HG02642 (cell line): ENCODE results near the gene CCR9.

Experiments
- ATAC-seq: cut with Tn5 transposase; IDR thresholded peaks from one replicate; pipeline ENCODE4 v1.9.1; 2021; ENCODE audit warnings: mild to moderate bottlenecking; ENCODE audit not compliant: unreplicated experiment, poor library complexity

CCR9 gene

DNA sequence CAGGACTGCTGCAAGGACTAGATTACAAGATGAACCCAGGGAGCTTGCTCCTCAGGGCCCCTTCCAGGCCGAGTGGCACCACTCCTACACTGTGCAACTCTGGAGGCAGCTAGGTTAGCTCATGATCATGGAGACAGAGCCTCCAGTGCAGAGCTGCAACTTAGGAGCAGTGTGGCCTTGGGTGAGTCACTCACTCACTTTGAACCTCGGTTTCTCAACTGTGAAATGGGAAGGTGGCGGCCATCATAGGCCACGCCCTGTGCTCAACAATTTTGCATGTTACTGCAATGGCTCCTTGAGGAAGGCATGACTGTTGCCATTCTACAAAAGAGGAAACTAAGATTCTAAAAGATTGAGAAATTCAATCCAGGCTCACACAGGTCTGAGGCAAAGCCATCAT is 45.8 kb downstream of the CCR9 start:
- no peak for ATAC-seq

- no peak for ATAC-seq
These were observed 47.2 kb downstream of the CCR9 start for GRCh38 chr3:45933591-45933990.

DNA sequence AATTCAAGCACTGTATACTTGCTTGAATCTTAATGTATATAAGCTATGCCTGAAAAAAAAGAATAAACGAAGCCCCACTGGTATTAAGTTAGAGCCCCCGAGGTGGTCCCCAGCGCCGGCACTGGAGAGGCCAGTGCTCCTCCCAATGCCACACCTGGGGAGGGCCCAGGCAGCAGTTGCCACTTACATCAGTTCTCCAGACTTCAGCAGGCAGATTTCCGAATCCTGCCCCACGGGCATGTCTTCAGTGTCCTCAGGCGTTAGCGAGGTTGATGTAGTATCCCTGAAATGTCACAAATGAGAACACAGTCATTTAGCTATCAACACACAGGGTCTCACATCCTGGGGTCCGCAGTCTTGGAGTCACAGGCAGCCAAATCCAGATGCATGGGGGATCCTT is 49.9 kb downstream of the CCR9 start:
- ATAC-seq = no peak

DNA sequence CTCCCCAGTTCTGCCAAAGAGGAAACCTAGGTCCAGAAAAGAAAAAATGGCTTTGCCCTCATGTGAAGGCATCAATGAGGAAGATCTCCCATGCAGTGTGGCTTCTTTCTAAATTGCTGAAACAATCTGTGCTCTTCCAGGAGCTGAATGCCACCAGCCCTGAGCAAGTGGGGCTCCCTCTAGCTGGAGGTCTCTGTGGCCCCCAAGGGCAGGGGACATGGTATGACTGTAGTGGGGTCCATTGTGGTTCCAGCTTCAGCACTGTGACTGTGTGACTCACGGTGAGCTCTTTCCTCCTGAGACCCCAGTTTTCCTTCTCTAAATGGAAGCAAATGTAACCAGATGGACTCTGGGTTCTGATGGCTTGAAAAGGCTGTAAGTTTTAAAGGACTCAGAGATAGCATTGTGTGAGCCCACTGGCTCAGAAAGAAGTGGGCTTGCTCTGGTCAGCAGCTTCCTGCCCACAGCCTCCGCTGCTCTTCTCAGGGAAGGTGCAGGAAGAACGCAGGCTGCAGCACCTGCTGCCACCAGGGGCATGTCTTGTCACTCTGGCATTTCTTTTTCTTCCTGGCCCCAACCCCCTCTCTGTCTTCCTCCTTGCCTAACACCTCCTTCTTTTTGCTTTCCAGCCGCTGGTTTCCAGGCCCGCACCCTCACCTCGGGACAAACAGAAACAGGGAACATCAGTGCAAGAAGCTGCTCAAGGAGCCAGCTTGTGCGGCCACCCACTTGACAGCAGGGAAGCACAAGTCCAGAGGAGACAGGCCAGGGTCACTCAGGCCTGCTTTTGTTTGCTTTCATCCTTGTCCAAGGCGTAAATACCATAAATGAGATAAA is 51.1 kb downstream of the CCR9 start:
- ATAC-seq = no peak

GRCh38 chr3:45938043-45938435 is 51.7 kb downstream of the CCR9 start:
- ATAC-seq = no peak

- ATAC-seq = peak; percentile 55
These were observed 52.5 kb downstream of the CCR9 start for GRCh38 chr3:45938864-45939263.

GRCh38 chr3:45939341-45939771 is 53.0 kb downstream of the CCR9 start:
- no peak for ATAC-seq

GRCh38 chr3:45940004-45940780 is 53.8 kb downstream of the CCR9 start:
- no peak for ATAC-seq

GRCh38 chr3:45940781-45941365 is 54.5 kb downstream of the CCR9 start:
- no peak for ATAC-seq

- ATAC-seq = no peak
These were observed 55.9 kb downstream of the CCR9 start for GRCh38 chr3:45942051-45942825.

- ATAC-seq = no peak
These were observed 57.0 kb downstream of the CCR9 start, which contains the start of gene CXCR6 for GRCh38 chr3:45943207-45943846. Gene CXCR6 (plus strand): TSS chr3:45943464. CDS start chr3:45946482, 3,018 bp downstream.

DNA sequence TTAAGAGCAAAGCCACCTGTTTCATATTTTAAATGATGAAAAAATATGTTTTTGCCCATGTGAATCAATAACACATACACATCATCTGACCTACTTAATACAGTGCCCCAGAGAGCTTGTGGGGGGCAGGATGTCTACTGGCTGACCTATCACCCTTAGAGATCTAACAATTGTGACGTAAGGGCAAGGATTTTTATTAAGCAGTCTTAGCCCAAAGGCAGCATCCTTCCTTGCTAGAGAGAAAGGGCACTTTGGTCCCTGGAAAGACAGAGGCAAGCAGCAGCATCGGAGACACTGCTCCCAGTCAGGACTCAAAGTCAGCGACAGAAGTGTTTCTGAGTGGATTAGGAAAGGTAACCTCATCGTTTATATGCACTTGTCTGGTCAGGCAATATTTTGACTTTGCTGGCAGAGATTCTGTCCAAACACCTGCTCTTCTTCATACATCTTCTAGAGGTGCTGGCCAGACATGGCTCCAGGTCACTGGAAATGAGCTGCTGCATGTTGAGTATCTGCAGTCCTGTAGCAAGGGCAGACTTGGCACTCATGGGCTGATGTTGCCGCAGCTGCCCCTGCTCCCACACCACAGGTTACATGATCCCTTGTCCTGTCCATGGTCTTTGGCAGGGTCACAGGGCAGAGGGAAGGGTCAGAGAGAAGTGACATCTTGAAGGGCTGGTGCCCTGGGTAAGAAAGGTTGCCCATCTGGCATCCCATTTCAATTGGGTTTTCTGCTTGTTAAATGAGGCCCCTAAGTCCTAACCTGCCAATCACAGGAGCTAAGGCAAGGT is 58.7 kb downstream of the CCR9 start:
- no peak for ATAC-seq

DNA sequence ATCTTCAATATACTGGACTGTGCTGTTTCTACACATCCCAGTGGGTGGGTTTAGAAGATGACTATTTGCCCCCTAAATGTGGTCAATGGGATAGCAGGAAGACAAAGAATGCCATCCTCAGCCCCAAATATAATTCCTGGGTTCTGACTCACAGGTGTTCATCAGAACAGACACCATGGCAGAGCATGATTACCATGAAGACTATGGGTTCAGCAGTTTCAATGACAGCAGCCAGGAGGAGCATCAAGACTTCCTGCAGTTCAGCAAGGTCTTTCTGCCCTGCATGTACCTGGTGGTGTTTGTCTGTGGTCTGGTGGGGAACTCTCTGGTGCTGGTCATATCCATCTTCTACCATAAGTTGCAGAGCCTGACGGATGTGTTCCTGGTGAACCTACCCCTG is 60.0 kb downstream of the CCR9 start:
- no peak for ATAC-seq

GRCh38 chr3:45946875-45947274 is 60.5 kb downstream of the CCR9 start:
- no peak for ATAC-seq

GRCh38 chr3:45947361-45947760 is 61.0 kb downstream of the CCR9 start:
- no peak for ATAC-seq

DNA sequence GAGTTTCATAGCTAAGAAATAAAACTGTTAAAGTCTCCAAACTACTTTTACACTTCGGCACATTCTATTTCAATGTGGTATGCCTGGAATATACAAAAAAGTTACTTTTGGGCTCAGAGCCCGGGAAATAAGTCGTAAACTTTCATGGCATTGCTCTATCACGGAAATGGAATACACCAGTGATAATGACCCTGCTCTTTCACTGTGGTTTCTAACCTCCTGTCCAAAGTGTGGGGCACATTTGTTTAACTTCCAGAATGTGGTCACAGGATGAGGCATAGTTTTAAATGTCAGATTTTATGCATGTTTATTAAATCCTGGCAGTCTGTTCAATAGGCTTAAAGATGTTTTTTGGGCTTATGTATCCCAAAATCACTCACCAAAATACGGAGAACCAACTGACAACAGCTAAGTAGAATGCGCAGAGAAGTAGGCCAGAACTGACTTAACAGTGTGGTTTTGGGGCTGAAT is 62.0 kb downstream of the CCR9 start:
- ATAC-seq = no peak

DNA sequence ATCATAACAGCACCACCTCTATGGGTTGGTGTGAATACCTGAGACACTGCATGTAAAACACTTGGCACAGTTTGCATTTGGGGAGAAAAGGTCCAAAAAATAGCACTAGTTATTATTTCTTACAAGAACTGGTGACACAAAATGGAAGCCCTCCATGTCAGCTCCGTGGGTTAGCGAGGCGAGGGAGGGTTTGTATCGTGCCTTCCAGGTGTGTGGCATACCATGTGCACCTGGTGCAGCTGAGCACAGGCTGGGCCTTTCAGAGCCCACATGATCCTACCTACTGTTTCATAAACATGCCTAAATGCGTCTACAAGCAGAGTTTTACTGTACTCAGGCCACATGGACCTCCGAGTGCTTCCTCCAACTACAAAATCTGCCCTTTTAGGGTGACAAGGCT is 62.5 kb downstream of the CCR9 start:
- no peak for ATAC-seq

DNA sequence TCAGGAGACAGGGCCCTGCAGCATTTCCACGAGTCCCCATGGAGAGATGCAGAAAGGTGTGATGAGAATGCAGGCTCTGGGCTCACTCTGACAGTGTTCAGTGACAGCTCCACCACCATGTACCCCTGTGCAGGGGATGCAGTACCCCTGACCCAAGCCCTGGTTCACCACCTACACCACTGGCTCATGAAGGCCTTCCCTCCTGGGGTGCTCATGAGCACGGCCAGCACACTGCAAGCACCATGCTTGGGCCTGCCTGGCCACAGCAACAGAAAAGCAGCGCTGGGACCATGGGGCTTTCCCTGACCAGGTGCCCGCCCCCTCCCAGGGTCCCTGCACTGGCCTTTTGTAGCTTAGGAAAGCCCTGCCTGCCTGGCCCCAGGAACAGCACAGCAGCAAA is 63.1 kb downstream of the CCR9 start:
- ATAC-seq = no peak

GRCh38 chr3:45950131-45950530 is 63.8 kb downstream of the CCR9 start:
- ATAC-seq = no peak
